GM12864 (cell line): ENCODE results near the gene GCKR.
"Not testable (repeated sequence)": the region's sequence is repeated elsewhere in the genome, so short reads cannot be mapped to it uniquely, and the experiment has no call there.

Experiments used
- DNase-seq: peaks from one replicate; pipeline ENCODE4 v3.0.0-alpha.2; 2011; ENCODE audit warnings: low read depth
- H3K4me3 ChIP-seq: 2 replicates; pipeline ENCODE4 v1.5.1; 2011; ENCODE audit warnings: mild to moderate bottlenecking, low read depth, low read length, control low read depth
- TF ChIP-seq, protein P1 (sequence below): IDR thresholded peaks from 2 replicates; pipeline ENCODE4 v1.5.1; 2011; ENCODE audit warnings: low read depth, mild to moderate bottlenecking, moderate library complexity, low read length, control low read depth, inconsistent platforms; ENCODE audit errors: missing control alignments

GCKR gene

DNA sequence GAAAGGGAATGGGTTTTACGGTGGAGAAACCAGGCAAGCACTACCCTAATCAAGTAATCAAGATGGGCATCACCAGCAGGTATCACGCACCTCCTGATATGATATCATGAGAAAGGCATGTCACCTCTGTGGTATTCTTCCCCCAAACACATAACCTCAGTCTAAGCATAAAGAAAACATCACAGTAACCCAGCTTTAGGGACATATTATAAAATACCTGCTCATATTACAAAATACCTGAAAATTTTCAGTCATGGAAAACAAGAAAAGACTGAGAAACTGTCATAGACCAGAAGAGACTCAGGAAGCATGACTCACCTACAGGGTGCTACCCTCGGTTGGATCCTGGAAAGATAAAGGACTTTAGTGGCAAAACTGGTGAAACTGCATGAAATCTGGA lies 30.5 kb downstream of the GCKR start:
- no peak overlapping the region for H3K4me3 ChIP-seq
- TF ChIP-seq, protein P1, sequence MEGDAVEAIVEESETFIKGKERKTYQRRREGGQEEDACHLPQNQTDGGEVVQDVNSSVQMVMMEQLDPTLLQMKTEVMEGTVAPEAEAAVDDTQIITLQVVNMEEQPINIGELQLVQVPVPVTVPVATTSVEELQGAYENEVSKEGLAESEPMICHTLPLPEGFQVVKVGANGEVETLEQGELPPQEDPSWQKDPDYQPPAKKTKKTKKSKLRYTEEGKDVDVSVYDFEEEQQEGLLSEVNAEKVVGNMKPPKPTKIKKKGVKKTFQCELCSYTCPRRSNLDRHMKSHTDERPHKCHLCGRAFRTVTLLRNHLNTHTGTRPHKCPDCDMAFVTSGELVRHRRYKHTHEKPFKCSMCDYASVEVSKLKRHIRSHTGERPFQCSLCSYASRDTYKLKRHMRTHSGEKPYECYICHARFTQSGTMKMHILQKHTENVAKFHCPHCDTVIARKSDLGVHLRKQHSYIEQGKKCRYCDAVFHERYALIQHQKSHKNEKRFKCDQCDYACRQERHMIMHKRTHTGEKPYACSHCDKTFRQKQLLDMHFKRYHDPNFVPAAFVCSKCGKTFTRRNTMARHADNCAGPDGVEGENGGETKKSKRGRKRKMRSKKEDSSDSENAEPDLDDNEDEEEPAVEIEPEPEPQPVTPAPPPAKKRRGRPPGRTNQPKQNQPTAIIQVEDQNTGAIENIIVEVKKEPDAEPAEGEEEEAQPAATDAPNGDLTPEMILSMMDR = no peak
- DNase-seq = no peak

DNA sequence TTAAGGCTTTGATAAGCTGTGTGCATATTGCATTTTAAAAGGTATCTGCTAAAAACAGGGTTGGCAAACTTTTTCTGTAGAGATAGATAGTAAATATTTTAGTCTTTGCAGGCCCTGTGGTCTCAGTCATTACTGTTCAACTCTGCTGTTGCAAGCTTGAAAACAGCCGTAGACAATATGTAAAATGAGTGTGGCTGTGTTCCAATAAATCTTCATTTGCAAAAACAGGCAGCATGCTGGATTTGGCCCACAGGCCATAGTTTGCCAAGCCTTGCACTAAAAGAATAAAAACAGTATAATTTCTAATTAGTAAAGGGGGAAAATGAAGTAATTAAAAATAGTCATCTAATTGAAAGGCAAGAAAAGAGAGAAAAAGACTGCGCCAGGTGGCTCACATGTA lies 35.3 kb downstream of the GCKR start:
- DNase-seq = no peak
- TF ChIP-seq, protein P1 = no peak
- H3K4me3 ChIP-seq = no peak overlapping the region

DNA sequence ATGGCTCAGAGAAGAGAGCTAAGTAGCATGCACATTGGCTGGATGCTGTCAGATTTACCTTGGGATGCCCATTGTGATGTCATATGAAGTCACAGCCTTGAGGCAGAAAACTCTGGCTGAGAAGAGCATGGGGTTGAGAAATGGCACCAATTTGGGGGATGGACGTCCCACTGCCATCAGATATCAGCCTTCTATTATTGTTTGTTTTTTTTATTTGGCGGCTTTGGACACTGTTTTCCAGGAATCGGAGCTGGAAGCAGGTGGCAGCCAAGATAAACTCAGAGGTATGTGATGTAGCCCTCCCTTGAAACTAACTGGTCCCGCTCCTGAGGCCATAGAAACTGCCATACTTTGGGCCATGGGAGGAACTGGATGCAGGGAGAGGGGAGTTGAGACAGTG lies 40.6 kb downstream of the GCKR start:
- no peak overlapping the region for H3K4me3 ChIP-seq
- TF ChIP-seq, protein P1 = no peak
- DNase-seq = no peak

DNA sequence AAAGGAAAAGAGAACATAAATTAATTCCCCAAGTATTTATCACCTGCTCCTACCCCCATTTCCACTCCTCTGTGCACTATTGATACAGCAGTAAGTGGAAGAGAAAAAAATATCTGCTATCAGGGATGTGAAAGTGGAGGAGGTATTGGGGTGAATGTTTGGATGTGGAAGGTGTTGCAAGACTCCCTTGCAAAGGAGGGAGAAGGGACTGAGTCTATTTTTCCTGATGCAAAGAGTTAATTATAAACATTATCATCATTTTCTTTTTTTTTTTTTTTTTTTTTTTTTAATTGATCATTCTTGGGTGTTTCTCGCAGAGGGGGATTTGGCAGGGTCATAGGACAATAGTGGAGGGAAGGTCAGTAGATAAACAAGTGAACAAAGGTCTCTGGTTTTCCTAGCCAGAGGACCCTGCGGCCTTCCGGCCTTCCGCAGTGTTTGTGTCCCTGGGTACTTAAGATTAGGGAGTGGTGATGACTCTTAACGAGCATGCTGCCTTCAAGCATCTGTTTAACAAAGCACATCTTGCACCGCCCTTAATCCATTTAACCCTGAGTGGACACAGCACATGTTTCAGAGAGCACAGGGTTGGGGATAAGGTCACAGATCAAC lies 42.3 kb downstream of the GCKR start:
- DNase-seq, H3K4me3 ChIP-seq: not testable (repeated sequence)

DNA sequence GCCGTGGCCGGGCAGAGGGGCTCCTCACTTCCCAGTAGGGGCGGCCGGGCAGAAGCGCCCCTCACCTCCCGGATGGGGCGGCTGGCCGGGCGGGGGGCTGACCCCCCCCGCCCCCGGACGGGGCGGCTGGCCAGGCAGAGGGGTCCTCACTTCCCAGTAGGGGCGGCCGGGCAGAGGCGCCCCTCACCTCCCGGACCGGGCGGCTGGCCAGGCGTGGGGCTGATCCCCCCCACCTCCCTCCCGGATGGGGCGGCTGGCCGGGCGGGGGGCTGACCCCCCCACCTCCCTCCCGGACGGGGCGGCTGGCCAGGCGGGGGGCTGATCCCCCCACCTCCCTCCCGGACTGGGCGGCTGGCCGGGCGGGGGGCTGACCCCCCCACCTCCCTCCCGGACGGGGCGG lies 43.0 kb downstream of the GCKR start:
- H3K4me3 ChIP-seq, DNase-seq: not testable (repeated sequence)

DNA sequence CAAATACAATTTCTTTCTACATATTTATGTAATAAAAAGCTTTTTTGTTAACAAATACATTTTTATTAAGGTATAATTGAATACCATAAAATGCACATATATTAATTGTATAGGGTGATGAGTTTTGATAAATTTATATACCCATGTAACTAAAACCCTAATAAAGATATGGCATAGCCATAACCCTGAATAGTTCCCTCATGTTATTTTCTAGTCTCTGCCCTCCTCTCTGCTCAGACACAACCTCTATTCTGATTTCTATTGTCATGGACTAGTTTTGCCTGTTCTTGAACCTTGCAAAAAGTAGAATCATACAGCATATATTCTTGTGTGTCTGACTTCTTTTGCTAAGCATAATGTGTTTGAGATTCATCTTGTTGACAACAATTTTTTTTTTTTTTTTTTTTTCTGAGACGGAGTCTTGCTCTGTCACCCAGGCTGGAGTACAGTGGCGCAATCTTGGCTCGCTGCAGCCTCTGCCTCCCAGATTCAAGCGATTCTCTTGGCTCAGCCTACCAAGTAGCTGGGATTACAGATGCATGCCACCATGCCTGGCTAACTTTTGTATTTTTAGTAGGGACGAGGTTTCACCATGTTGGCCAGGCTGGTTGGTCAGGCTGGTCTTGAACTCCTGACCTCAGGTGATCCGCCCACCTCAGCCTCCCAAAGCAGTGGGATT lies 47.6 kb downstream of the GCKR start:
- no peak for DNase-seq
- TF ChIP-seq, protein P1 = no peak
- no peak overlapping the region for H3K4me3 ChIP-seq

DNA sequence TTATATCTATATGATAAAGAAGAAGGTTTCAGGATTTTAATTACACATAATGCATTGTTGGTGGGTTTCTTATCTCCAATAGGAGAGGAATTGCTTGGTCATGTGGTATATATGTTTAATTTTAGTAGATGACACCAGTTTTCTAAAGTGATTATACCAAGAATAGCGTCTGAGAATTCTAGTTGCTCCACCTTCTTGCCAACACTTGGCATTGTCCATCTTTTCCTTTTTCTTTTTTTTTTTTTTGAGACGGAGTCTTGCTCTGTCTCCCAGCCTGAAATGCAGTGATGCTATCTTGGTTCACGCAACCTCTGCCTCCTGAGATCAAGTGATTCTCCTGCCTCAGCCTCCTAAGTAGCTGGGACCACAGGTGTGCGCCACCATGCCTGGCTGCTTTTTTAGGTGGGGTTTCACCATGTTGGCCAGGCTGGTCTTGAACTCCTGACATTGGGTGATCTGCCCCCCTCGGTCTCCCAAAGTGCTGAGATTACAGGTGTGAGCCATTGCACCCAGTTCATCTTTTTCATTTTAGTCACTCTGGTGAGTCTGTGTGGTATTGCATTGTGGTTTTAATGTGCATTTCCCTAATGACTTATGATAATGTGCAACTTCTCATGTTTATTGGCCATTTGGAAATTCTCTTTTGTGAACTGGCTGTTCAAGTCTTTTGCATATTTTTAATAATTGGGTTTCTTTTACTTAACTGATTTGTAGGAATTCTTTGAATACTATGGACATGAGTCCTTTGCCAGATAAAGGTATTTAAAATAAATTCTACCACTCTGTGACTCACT lies 48.9 kb downstream of the GCKR start:
- no peak overlapping the region for H3K4me3 ChIP-seq
- TF ChIP-seq, protein P1 = no peak
- DNase-seq = no peak

DNA sequence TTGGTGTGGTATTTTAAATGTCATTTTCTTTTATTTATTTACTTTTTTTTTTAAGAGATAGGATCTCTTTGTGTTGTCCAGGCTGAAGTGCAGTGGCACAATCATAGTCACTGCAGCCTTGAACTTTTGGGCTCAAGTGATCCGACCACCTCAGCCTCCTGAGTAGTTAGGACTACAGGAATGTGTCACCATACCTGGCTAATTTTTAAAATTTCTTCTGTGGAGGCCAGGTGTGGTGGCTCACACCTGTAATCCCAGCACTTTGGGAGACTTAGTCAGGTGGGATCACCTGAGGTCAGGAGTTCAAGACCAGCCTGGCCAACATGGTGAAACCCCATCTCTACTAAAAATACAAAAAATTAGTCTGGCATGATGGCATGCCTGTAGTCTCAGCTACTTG lies 52.7 kb downstream of the GCKR start:
- DNase-seq = no peak
- H3K4me3 ChIP-seq = no peak overlapping the region
- TF ChIP-seq, protein P1 = no peak
